HEK293 (cell line): ENCODE results near the gene SIK3.

Experiments used
- CTCF ChIA-PET: fragments of 350-600 bp; formaldehyde crosslinking; extraction: SDS; loops from one replicate; lab custom pipeline; 2021; ENCODE audit warnings: antibody characterized with exemption; lab: Yijun Ruan, JAX
- POLR2A ChIA-PET: fragments of 300-600 bp; formaldehyde crosslinking; extraction: SDS; loops from one replicate; lab custom pipeline; 2020; ENCODE audit warnings: antibody characterized with exemption, inconsistent platforms; lab: Yijun Ruan, JAX
- H3K27ac ChIP-seq: fragments of 200-500 bp; sonication (Bioruptor generic); 2 replicates; pipeline ENCODE4 v1.5.1; 2014; ENCODE audit warnings: low read depth, low read length, control low read depth, inconsistent platforms; ENCODE audit errors: extremely low read depth
- H3K36me3 ChIP-seq, 2 experiments: fragments of 200-500 bp in 1 of 2; sonication (Bioruptor generic) in 1 of 2; 1 replicate in 1 of 2; 2 replicates in 1 of 2; pipeline ENCODE4 v1.5.1; 2014 to 2017; ENCODE audit warnings: inconsistent platforms in 2 of 2, low read length in 2 of 2; ENCODE audit not compliant: control insufficient read depth in 2 of 2, insufficient read depth in 1 of 2
- H3K4me1 ChIP-seq: fragments of 200-500 bp; sonication (Bioruptor generic); 2 replicates; pipeline ENCODE4 v1.5.1; 2014; ENCODE audit warnings: mild to moderate bottlenecking, low read length, inconsistent platforms; ENCODE audit not compliant: control insufficient read depth, insufficient read depth
- H3K4me3 ChIP-seq: 2 replicates; pipeline ENCODE4 v1.5.1; 2011; ENCODE audit warnings: low read depth, mild to moderate bottlenecking, control low read depth, low read length, moderate library complexity
- H3K9me3 ChIP-seq: fragments of 200-500 bp; sonication (Bioruptor generic); 2 replicates; pipeline ENCODE4 v1.5.1; 2014; ENCODE audit warnings: low read depth, low read length, inconsistent platforms; ENCODE audit not compliant: control insufficient read depth, insufficient read depth
- GLI2 ChIP-seq: fragments of 450-650 bp; formaldehyde crosslinking; IDR thresholded peaks from 2 replicates; pipeline ENCODE4; 2017; ENCODE audit warnings: missing biosample characterization, missing genetic modification characterization, low read depth, borderline replicate concordance
- HOXA7 ChIP-seq: sonication (generic); formaldehyde crosslinking; IDR thresholded peaks from 2 replicates; pipeline ENCODE4 v1.8.1; 2022; ENCODE audit warnings: missing genetic modification reagents, borderline replicate concordance
- KLF7 ChIP-seq: fragments of 450-650 bp; formaldehyde crosslinking; IDR thresholded peaks from 2 replicates; pipeline ENCODE4 v1.5.1; 2016; ENCODE audit warnings: missing biosample characterization, missing genetic modification characterization, borderline replicate concordance
- KLF9 ChIP-seq: fragments of 450-650 bp; formaldehyde crosslinking; IDR thresholded peaks from 2 replicates; pipeline ENCODE4 v1.5.1; 2016; ENCODE audit warnings: missing biosample characterization, missing genetic modification characterization, low read depth
- MYNN ChIP-seq: fragments of 450-650 bp; formaldehyde crosslinking; IDR thresholded peaks from 2 replicates; pipeline ENCODE4 v1.5.1; 2016; ENCODE audit warnings: missing biosample characterization, missing genetic modification characterization, borderline replicate concordance
- PATZ1 ChIP-seq: fragments of 450-650 bp; formaldehyde crosslinking; IDR thresholded peaks from 2 replicates; pipeline ENCODE4 v1.5.1; 2016; ENCODE audit warnings: missing biosample characterization, missing genetic modification characterization
- REST ChIP-seq: fragments of 450-650 bp; formaldehyde crosslinking; IDR thresholded peaks from 2 replicates; pipeline ENCODE4 v1.5.1; 2016; ENCODE audit warnings: missing biosample characterization, missing genetic modification characterization
- ZBTB6 ChIP-seq: fragments of 450-650 bp; formaldehyde crosslinking; IDR thresholded peaks from 2 replicates; pipeline ENCODE4 v1.5.1; 2017; ENCODE audit warnings: missing biosample characterization, missing genetic modification characterization
- ZFP37 ChIP-seq: fragments of 450-650 bp; formaldehyde crosslinking; IDR thresholded peaks from 2 replicates; pipeline ENCODE4 v1.5.1; 2016; ENCODE audit warnings: missing biosample characterization, missing genetic modification characterization
- ZNF121 ChIP-seq: fragments of 450-650 bp; formaldehyde crosslinking; IDR thresholded peaks from 2 replicates; pipeline ENCODE4 v1.5.1; 2016; ENCODE audit warnings: missing biosample characterization, missing genetic modification characterization
- ZNF132 ChIP-seq: fragments of 450-650 bp; formaldehyde crosslinking; IDR thresholded peaks from 2 replicates; pipeline ENCODE4 v1.5.1; 2017; ENCODE audit warnings: missing biosample characterization, missing genetic modification characterization, borderline replicate concordance
- ZNF146 ChIP-seq: fragments of 450-650 bp; formaldehyde crosslinking; IDR thresholded peaks from 2 replicates; pipeline ENCODE4 v1.5.1; 2016; ENCODE audit warnings: missing biosample characterization, missing genetic modification characterization
- ZNF18 ChIP-seq: fragments of 450-650 bp; formaldehyde crosslinking; IDR thresholded peaks from 2 replicates; pipeline ENCODE4 v1.5.1; 2016; ENCODE audit warnings: missing biosample characterization, missing genetic modification characterization
- ZNF2 ChIP-seq: fragments of 450-650 bp; formaldehyde crosslinking; IDR thresholded peaks from 2 replicates; pipeline ENCODE4 v1.5.1; 2016; ENCODE audit warnings: missing biosample characterization, missing genetic modification characterization
- ZNF202 ChIP-seq: fragments of 450-650 bp; formaldehyde crosslinking; IDR thresholded peaks from 2 replicates; pipeline ENCODE4 v1.5.1; 2016; ENCODE audit warnings: missing biosample characterization, missing genetic modification characterization, borderline replicate concordance
- ZNF239 ChIP-seq: fragments of 450-650 bp; formaldehyde crosslinking; IDR thresholded peaks from 2 replicates; pipeline ENCODE4 v1.5.1; 2016; ENCODE audit warnings: missing biosample characterization, missing genetic modification characterization
- ZNF37A ChIP-seq: fragments of 450-650 bp; IDR thresholded peaks from 2 replicates; pipeline ENCODE4 v1.5.1; 2018; ENCODE audit warnings: missing biosample characterization, missing genetic modification characterization
- ZNF394 ChIP-seq: fragments of 450-650 bp; formaldehyde crosslinking; IDR thresholded peaks from 2 replicates; pipeline ENCODE4 v1.5.1; 2016; ENCODE audit warnings: missing biosample characterization, missing genetic modification characterization, mild to moderate bottlenecking, moderate library complexity, borderline replicate concordance
- ZNF404 ChIP-seq: fragments of 450-650 bp; formaldehyde crosslinking; IDR thresholded peaks from 2 replicates; pipeline ENCODE4 v1.5.1; 2017; ENCODE audit warnings: missing biosample characterization, missing genetic modification characterization
- ZNF548 ChIP-seq: fragments of 450-650 bp; formaldehyde crosslinking; IDR thresholded peaks from 2 replicates; pipeline ENCODE4 v1.5.1; 2016; ENCODE audit warnings: missing biosample characterization, missing genetic modification characterization
- ZNF623 ChIP-seq: fragments of 450-650 bp; formaldehyde crosslinking; IDR thresholded peaks from 2 replicates; pipeline ENCODE4 v1.5.1; 2016; ENCODE audit warnings: missing biosample characterization, missing genetic modification characterization
- ZNF692 ChIP-seq: fragments of 450-650 bp; formaldehyde crosslinking; IDR thresholded peaks from 2 replicates; pipeline ENCODE4 v1.5.1; 2016; ENCODE audit warnings: missing biosample characterization, missing genetic modification characterization
- ZNF777 ChIP-seq: fragments of 450-650 bp; formaldehyde crosslinking; IDR thresholded peaks from 2 replicates; pipeline ENCODE4 v1.5.1; 2017; ENCODE audit warnings: missing biosample characterization, missing genetic modification characterization, borderline replicate concordance
- ZNF785 ChIP-seq: fragments of 450-650 bp; formaldehyde crosslinking; IDR thresholded peaks from 2 replicates; pipeline ENCODE4 v1.5.1; 2016; ENCODE audit warnings: missing biosample characterization, missing genetic modification characterization
- ZSCAN16 ChIP-seq: fragments of 450-650 bp; formaldehyde crosslinking; IDR thresholded peaks from 2 replicates; pipeline ENCODE4 v1.5.1; 2016; ENCODE audit warnings: missing biosample characterization, missing genetic modification characterization

SIK3 gene

GRCh38 chr11:116916886-116917285 lies 181.3 kb downstream of the SIK3 start:
- Histone ChIP-seq H3K4me3 (no peak overlapping the region), H3K9me3 (no peaks in the 10 kb centered on the region), H3K4me1 (no peaks in the 10 kb centered on the region)

GRCh38 chr11:116916052-116916451 lies 182.2 kb downstream of the SIK3 start:
- Histone ChIP-seq H3K9me3 (no peaks in the 10 kb centered on the region), H3K27ac (no peak overlapping the region), H3K4me3 (no peak overlapping the region), H3K36me3 (peaks cover 0 to 5% of the 10 kb centered on the region in 2 experiments; a peak in 1 of 3 replicates), H3K4me1 (no peaks in the 10 kb centered on the region)
- TF ChIP-seq ZNF2 (tag by site-specific recombination) (no peak), ZBTB6 (no peak), ZFP37 (tag by site-specific recombination) (no peak), ZNF692 (tag by site-specific recombination) (no peak), HOXA7 (CRISPR knock-in tag) (no peak), REST (tag by site-specific recombination) (no peak), ZNF146 (no peak)
- ChIA-PET POLR2A (interaction anchor here (0.6 kb wide), 1 partner anchor 417 kb away, joined by 3 read pairs; no protein-coding TSS in a partner anchor), CTCF (no interaction called here)

More at GRCh38 chr11:116916886-116917285, 181.3 kb downstream of the SIK3 start:
- TF ChIP-seq MYNN (tag by site-specific recombination) (no peak), ZNF121 (no peak), KLF9 (tag by site-specific recombination) (no peak), ZNF132 (tag by site-specific recombination) (no peak), KLF7 (tag by site-specific recombination) (no peak), ZNF623 (tag by site-specific recombination) (no peak), PATZ1 (tag by site-specific recombination) (no peak), ZSCAN16 (tag by site-specific recombination) (no peak), ZNF18 (tag by site-specific recombination) (no peak), ZNF37A (tag by site-specific recombination) (no peak), GLI2 (tag by site-specific recombination) (no peak), ZNF394 (tag by site-specific recombination) (no peak), ZNF404 (tag by site-specific recombination) (no peak), ZNF777 (tag by site-specific recombination) (no peak), ZNF239 (tag by site-specific recombination) (no peak), ZNF2 (tag by site-specific recombination) (no peak), ZNF548 (no peak), ZNF785 (tag by site-specific recombination) (no peak), ZNF202 (no peak)
- ChIA-PET POLR2A (interaction anchor here (0.6 to 1.0 kb wide), 2 partner anchors 181 to 416 kb away, joined by 3 read pairs; partner anchors contain the start of gene SIK3), CTCF (interaction anchor here (0.6 to 1.2 kb wide), 2 partner anchors 83 to 189 kb away, joined by 3 to 5 read pairs; no protein-coding TSS in a partner anchor)
- Histone ChIP-seq H3K27ac (no peak overlapping the region), H3K36me3 (peaks cover 0 to 5% of the 10 kb centered on the region in 2 experiments; a peak in 1 of 3 replicates)
